Measurements from ENCODE around the gene SNX3. TPM values are rescaled to one million over a fixed set of nuclear protein-coding genes. Genes with fewer than 3 reads are reported as not detected.

SNX3 gene
- total RNA-seq, 2 experiments from 2014 or later, result 72.9 to 88.6 TPM

- BruUV-seq (replicated peaks), result TSS peak; percentile 84
- CTCF ChIA-PET (ENCODE audit: unreplicated experiment), result no interaction called here
These were observed 49.2 kb downstream of the SNX3 start for GRCh38 chr6:108211671-108212070.

GRCh38 chr6:108210556-108210955, 50.3 kb downstream of the SNX3 start:
- CTCF ChIA-PET (ENCODE audit: unreplicated experiment), result no interaction called here
- no TSS peak for BruUV-seq (replicated peaks)

More at GRCh38 chr6:108211671-108212070, 49.2 kb downstream of the SNX3 start:
- H4K20me1 ChIP-seq (ENCODE audit: insufficient read depth, low read length), result no peaks in the 10 kb centered on the region
- H3K4me3 ChIP-seq (ENCODE audit: low read depth, low read length, poor library complexity, severe bottlenecking), result no peak overlapping the region
- peaks cover 72% of the 10 kb centered on the region for H3K36me3 ChIP-seq (ENCODE audit: insufficient read depth, low read length)
- intact Hi-C loops (cut with micrococcal nuclease; ENCODE audit: unreplicated experiment), result no loop called here
- no peaks in the 10 kb centered on the region for H3K9me3 ChIP-seq (ENCODE audit: low read length)
- no peaks in the 10 kb centered on the region for H3K4me1 ChIP-seq (ENCODE audit: insufficient read depth, low read length, poor library complexity, severe bottlenecking)
- H3K79me2 ChIP-seq (ENCODE audit: insufficient read depth, low read depth, low read length), result peaks cover 8% of the 10 kb centered on the region; the same call in 1 of the 2 replicates
- no peak overlapping the region for H3K4me2 ChIP-seq (ENCODE audit: low read length)
- H2AFZ ChIP-seq (ENCODE audit: low read length), result no peak overlapping the region
- POLR2A ChIA-PET, result interaction anchor here (0.7 kb wide), 1 partner anchor 308 kb away, joined by 3 read pairs; no protein-coding TSS in a partner anchor
- H3K9me2 ChIP-seq (ENCODE audit: insufficient read depth, low read length), result no peaks in the 10 kb centered on the region
- TF ChIP-seq EZH2phosphoT487 (IDR thresholded peaks at IDR 0.05; ENCODE audit: borderline replicate concordance, low read depth, low read length) (no peak), CTCF (conservative IDR thresholded peaks at IDR 0.05; ENCODE audit: low read length) (no peak)
- no peak for DNase-seq (ENCODE audit: low spot score)
- no peak overlapping the region for H3K27ac ChIP-seq (ENCODE audit: low read depth, low read length, poor library complexity, severe bottlenecking)

GRCh38 chr6:108209738-108210137, 51.1 kb downstream of the SNX3 start:
- Histone ChIP-seq H3K9me2 (ENCODE audit: insufficient read depth, low read length) (no peaks in the 10 kb centered on the region), H3K4me2 (ENCODE audit: low read length) (no peak overlapping the region), H3K4me3 (ENCODE audit: low read depth, low read length, poor library complexity, severe bottlenecking) (no peak overlapping the region), H2AFZ (ENCODE audit: low read length) (no peak overlapping the region), H3K27ac (ENCODE audit: low read depth, low read length, poor library complexity, severe bottlenecking) (no peak overlapping the region), H3K9me3 (ENCODE audit: low read length) (no peaks in the 10 kb centered on the region), H3K36me3 (ENCODE audit: insufficient read depth, low read length) (peaks cover 58% of the 10 kb centered on the region), H3K4me1 (ENCODE audit: insufficient read depth, low read length, poor library complexity, severe bottlenecking) (no peaks in the 10 kb centered on the region), H4K20me1 (ENCODE audit: insufficient read depth, low read length) (no peaks in the 10 kb centered on the region), H3K79me2 (ENCODE audit: insufficient read depth, low read depth, low read length) (peaks cover 7% of the 10 kb centered on the region; the same call in 1 of the 2 replicates)
- no TSS peak for BruUV-seq (replicated peaks)
- TF ChIP-seq CTCF (conservative IDR thresholded peaks at IDR 0.05; ENCODE audit: low read length), result no peak
- TF ChIP-seq EZH2phosphoT487 (IDR thresholded peaks at IDR 0.05; ENCODE audit: borderline replicate concordance, low read depth, low read length), result no peak
- CTCF ChIA-PET (ENCODE audit: unreplicated experiment), result no interaction called here
- POLR2A ChIA-PET, result no interaction called here
- no peak for DNase-seq (ENCODE audit: low spot score)
- intact Hi-C loops (cut with micrococcal nuclease; ENCODE audit: unreplicated experiment), result no loop called here

More at GRCh38 chr6:108210556-108210955, 50.3 kb downstream of the SNX3 start:
- H3K4me2 ChIP-seq (ENCODE audit: low read length), result no peak overlapping the region
- intact Hi-C loops (cut with micrococcal nuclease; ENCODE audit: unreplicated experiment), result no loop called here
- no peak for DNase-seq (ENCODE audit: low spot score)
- POLR2A ChIA-PET, result interaction anchor here (0.6 kb wide), 1 partner anchor 1301 kb away, joined by 7 read pairs; no protein-coding TSS in a partner anchor
- no peak overlapping the region for H3K4me3 ChIP-seq (ENCODE audit: low read depth, low read length, poor library complexity, severe bottlenecking)
- H3K79me2 ChIP-seq (ENCODE audit: insufficient read depth, low read depth, low read length), result peaks cover 7% of the 10 kb centered on the region; the same call in 1 of the 2 replicates
- no peak overlapping the region for H3K27ac ChIP-seq (ENCODE audit: low read depth, low read length, poor library complexity, severe bottlenecking)
- TF ChIP-seq EZH2phosphoT487 (IDR thresholded peaks at IDR 0.05; ENCODE audit: borderline replicate concordance, low read depth, low read length), result no peak
- H3K4me1 ChIP-seq (ENCODE audit: insufficient read depth, low read length, poor library complexity, severe bottlenecking), result no peaks in the 10 kb centered on the region
- H4K20me1 ChIP-seq (ENCODE audit: insufficient read depth, low read length), result no peaks in the 10 kb centered on the region
- no peaks in the 10 kb centered on the region for H3K9me3 ChIP-seq (ENCODE audit: low read length)
- H3K9me2 ChIP-seq (ENCODE audit: insufficient read depth, low read length), result no peaks in the 10 kb centered on the region
- H2AFZ ChIP-seq (ENCODE audit: low read length), result no peak overlapping the region
- H3K36me3 ChIP-seq (ENCODE audit: insufficient read depth, low read length), result peaks cover 63% of the 10 kb centered on the region
